Activated CD4-positive, alpha-beta T cell treated with anti-CD3 and anti-CD28 coated beads, Interleukin-2, amount 10 ng/mL, durations not matched to agents 24 days and 14 days (primary cell): Measurements from ENCODE around the gene GFM2. TPM values are rescaled to one million over a fixed set of nuclear protein-coding genes. Genes with fewer than 3 reads are reported as not detected.
A peak's percentile ranks its signal among the peaks of the same experiment; 100 is the strongest.
"Not testable (repeated sequence)": the region's sequence is repeated elsewhere in the genome, so short reads cannot be mapped to it uniquely, and the experiment has no call there.

Experiments used
- DNase-seq: peaks from one replicate; pipeline ENCODE4 v3.0.0; 2022
- H3K27ac Mint-ChIP-seq: one replicate; pipeline ENCODE4 v1.8.0; 2022; ENCODE audit warnings: mild to moderate bottlenecking, mixed read lengths
- H3K27me3 Mint-ChIP-seq: one replicate; pipeline ENCODE4 v1.8.0; 2022; ENCODE audit warnings: mixed read lengths
- H3K36me3 Mint-ChIP-seq: one replicate; pipeline ENCODE4 v1.8.0; 2022; ENCODE audit warnings: low read depth, mild to moderate bottlenecking, mixed read lengths
- H3K4me1 Mint-ChIP-seq: one replicate; pipeline ENCODE4 v1.8.0; 2021; ENCODE audit warnings: mixed read lengths
- H3K4me3 Mint-ChIP-seq: one replicate; pipeline ENCODE4 v1.8.0; 2022; ENCODE audit warnings: mild to moderate bottlenecking, moderate library complexity, mixed read lengths
- H3K9me3 Mint-ChIP-seq: one replicate; pipeline ENCODE4 v1.8.0; 2021; ENCODE audit warnings: mixed read lengths
- intact Hi-C: fragments of 100-400 bp; cut with micrococcal nuclease; formaldehyde crosslinking; loops from one replicate; pipeline ENCODE4 v1.15.1; 2023
- total RNA-seq: library from RNA; stranded (reverse); gene quantifications from 2 replicates; pipeline ENCODE4 v1.2.3, GENCODE V29; 2022

The GFM2 gene
- total RNA-seq, 1 donor from 2014 or later = 42.7 TPM

GRCh38 chr5:74765201-74765600, 1.7 kb downstream of the GFM2 start:
- Mint-ChIP-seq H3K36me3 (peaks cover 30% of the 10 kb centered on the region), H3K27ac (peak overlapping the region; percentile 66), H3K27me3 (no peaks in the 10 kb centered on the region), H3K4me1 (peaks cover 24% of the 10 kb centered on the region), H3K9me3 (no peaks in the 10 kb centered on the region), H3K4me3 (peak overlapping the region; percentile 99)
- DNase-seq = no peak
- intact Hi-C loops = loop anchor here (5.0 to 10.0 kb wide), 5 partner anchors 78 to 1640 kb away; partner anchors contain the start of genes ANKRA2, BTF3, HEXB and IQGAP2

GRCh38 chr5:74763504-74763903, 3.4 kb downstream of the GFM2 start:
- H3K27me3 Mint-ChIP-seq = no peaks in the 10 kb centered on the region
- DNase-seq = no peak
- H3K4me3 Mint-ChIP-seq = no peak overlapping the region
- peaks cover 21% of the 10 kb centered on the region for H3K4me1 Mint-ChIP-seq
- H3K9me3 Mint-ChIP-seq = no peaks in the 10 kb centered on the region
- intact Hi-C loops = loop anchor here (10.0 kb wide), 3 partner anchors 859 to 1641 kb away; partner anchors contain the start of genes ANKRA2, IQGAP2 and UTP15
- H3K27ac Mint-ChIP-seq = no peak overlapping the region
- H3K36me3 Mint-ChIP-seq = peaks cover 28% of the 10 kb centered on the region

- Mint-ChIP-seq H3K27me3 (no peaks in the 10 kb centered on the region), H3K9me3 (no peaks in the 10 kb centered on the region), H3K4me3 (no peak overlapping the region), H3K4me1 (peaks cover 16% of the 10 kb centered on the region), H3K27ac (peak overlapping the region; percentile 64), H3K36me3 (peaks cover 32% of the 10 kb centered on the region)
- intact Hi-C loops = loop anchor here (10.0 kb wide), 3 partner anchors 858 to 1642 kb away; partner anchors contain the start of genes ANKRA2, IQGAP2 and UTP15
- DNase-seq = no peak
Measured at GRCh38 chr5:74762599-74762998, 4.3 kb downstream of the GFM2 start.

GRCh38 chr5:74761241-74761640, 5.7 kb downstream of the GFM2 start:
- peaks cover 5% of the 10 kb centered on the region for H3K9me3 Mint-ChIP-seq
- H3K27ac Mint-ChIP-seq = no peak overlapping the region
- no peaks in the 10 kb centered on the region for H3K27me3 Mint-ChIP-seq
- H3K4me3 Mint-ChIP-seq = no peak overlapping the region
- H3K4me1 Mint-ChIP-seq = peaks cover 16% of the 10 kb centered on the region
- H3K36me3 Mint-ChIP-seq = peaks cover 43% of the 10 kb centered on the region
- intact Hi-C loops = loop anchor here (10.0 kb wide), 3 partner anchors 856 to 1644 kb away; partner anchors contain the start of genes ANKRA2, IQGAP2 and UTP15
- no peak for DNase-seq

- H3K9me3 Mint-ChIP-seq, H3K4me3 Mint-ChIP-seq, DNase-seq, H3K4me1 Mint-ChIP-seq, H3K27me3 Mint-ChIP-seq, H3K27ac Mint-ChIP-seq, intact Hi-C loops: not testable (repeated sequence)
- peaks cover 47% of the 10 kb centered on the region for H3K36me3 Mint-ChIP-seq
Measured at GRCh38 chr5:74748742-74749141, 18.2 kb downstream of the GFM2 start.

GRCh38 chr5:74738406-74738805, 28.5 kb downstream of the GFM2 start:
- Mint-ChIP-seq H3K36me3 (peaks cover 44% of the 10 kb centered on the region), H3K27ac (no peak overlapping the region), H3K27me3 (no peaks in the 10 kb centered on the region), H3K4me1 (no peaks in the 10 kb centered on the region), H3K4me3 (no peak overlapping the region), H3K9me3 (no peaks in the 10 kb centered on the region)
- DNase-seq = no peak
- intact Hi-C loops = no loop called here

GRCh38 chr5:74736759-74737158, 30.2 kb downstream of the GFM2 start:
- Mint-ChIP-seq H3K27me3 (no peaks in the 10 kb centered on the region), H3K4me3 (no peak overlapping the region), H3K9me3 (no peaks in the 10 kb centered on the region), H3K4me1 (no peaks in the 10 kb centered on the region), H3K27ac (no peak overlapping the region), H3K36me3 (peaks cover 45% of the 10 kb centered on the region)
- intact Hi-C loops = no loop called here
- no peak for DNase-seq

GRCh38 chr5:74725331-74725730, 41.6 kb downstream of the GFM2 start:
- no peaks in the 10 kb centered on the region for H3K4me1 Mint-ChIP-seq
- H3K27ac Mint-ChIP-seq = peak overlapping the region; percentile 44
- no peak for DNase-seq
- intact Hi-C loops = no loop called here
- H3K27me3 Mint-ChIP-seq = no peaks in the 10 kb centered on the region
- peaks cover 44% of the 10 kb centered on the region for H3K36me3 Mint-ChIP-seq
- H3K9me3 Mint-ChIP-seq = no peaks in the 10 kb centered on the region
- H3K4me3 Mint-ChIP-seq = no peak overlapping the region

- no peak overlapping the region for H3K4me3 Mint-ChIP-seq
- DNase-seq = no peak
- no peaks in the 10 kb centered on the region for H3K27me3 Mint-ChIP-seq
- no peaks in the 10 kb centered on the region for H3K4me1 Mint-ChIP-seq
- intact Hi-C loops = no loop called here
- no peak overlapping the region for H3K27ac Mint-ChIP-seq
- H3K9me3 Mint-ChIP-seq = no peaks in the 10 kb centered on the region
- peaks cover 49% of the 10 kb centered on the region for H3K36me3 Mint-ChIP-seq
Measured at GRCh38 chr5:74722271-74722670, 44.6 kb downstream of the GFM2 start.

- intact Hi-C loops = no loop called here
- DNase-seq = no peak
- H3K9me3 Mint-ChIP-seq = no peaks in the 10 kb centered on the region
- no peaks in the 10 kb centered on the region for H3K4me1 Mint-ChIP-seq
- H3K27me3 Mint-ChIP-seq = no peaks in the 10 kb centered on the region
- peaks cover 42% of the 10 kb centered on the region for H3K36me3 Mint-ChIP-seq
- H3K4me3 Mint-ChIP-seq = no peak overlapping the region
- no peak overlapping the region for H3K27ac Mint-ChIP-seq
Measured at GRCh38 chr5:74717596-74717995, 49.3 kb downstream of the GFM2 start.

- Mint-ChIP-seq H3K36me3 (peaks cover 45% of the 10 kb centered on the region), H3K4me1 (peaks cover 2% of the 10 kb centered on the region), H3K9me3 (no peaks in the 10 kb centered on the region), H3K4me3 (no peak overlapping the region), H3K27me3 (no peaks in the 10 kb centered on the region), H3K27ac (no peak overlapping the region)
- DNase-seq = peak; percentile 36
- intact Hi-C loops = no loop called here
Measured at GRCh38 chr5:74693191-74693590, 73.7 kb downstream of the GFM2 start.

GRCh38 chr5:74686962-74687751, 79.8 kb downstream of the GFM2 start:
- no peak overlapping the region for H3K27ac Mint-ChIP-seq
- intact Hi-C loops = loop anchor here (5.0 kb wide), 2 partner anchors 80 to 175 kb away; partner anchors contain the start of genes GFM2 and NSA2
- DNase-seq = peak; percentile 55
- H3K4me3 Mint-ChIP-seq = peak overlapping the region; percentile 90
- H3K27me3 Mint-ChIP-seq = peaks cover 5% of the 10 kb centered on the region
- no peaks in the 10 kb centered on the region for H3K9me3 Mint-ChIP-seq
- H3K4me1 Mint-ChIP-seq = peaks cover 20% of the 10 kb centered on the region
- H3K36me3 Mint-ChIP-seq = peaks cover 27% of the 10 kb centered on the region

- intact Hi-C loops = loop anchor here (1.0 to 5.0 kb wide), 3 partner anchors 81 to 1121 kb away; partner anchors contain the start of genes ANKRA2, GFM2, NSA2 and UTP15
- H3K27me3 Mint-ChIP-seq = peaks cover 10% of the 10 kb centered on the region
- H3K36me3 Mint-ChIP-seq = peaks cover 23% of the 10 kb centered on the region
- peak overlapping the region; percentile 90 for H3K4me3 Mint-ChIP-seq
- no peaks in the 10 kb centered on the region for H3K9me3 Mint-ChIP-seq
- peak overlapping the region; percentile 83 for H3K27ac Mint-ChIP-seq
- peaks cover 20% of the 10 kb centered on the region for H3K4me1 Mint-ChIP-seq
- peak; percentile 62 for DNase-seq
Measured at GRCh38 chr5:74685979-74686631, 80.8 kb downstream of the GFM2 start.
